Upper lobe of right lung (tissue), 1 donor: ENCODE data around the gene TET3. TPM values are rescaled to one million over a fixed set of nuclear protein-coding genes. Genes with fewer than 3 reads are reported as not detected.
"Not testable (repeated sequence)": the region's sequence is repeated elsewhere in the genome, so short reads cannot be mapped to it uniquely, and the experiment has no call there.

Experiments
- ATAC-seq: fragments of 200-7000 bp; cut with Tn5 transposase; one replicate; pipeline ENCODE4 v1.9.1; 2020; ENCODE audit warnings: mild to moderate bottlenecking, moderate library complexity
- DNase-seq: peaks from one replicate; pipeline ENCODE4 v3.0.0-alpha.2; 2020
- H3K27ac ChIP-seq: fragments of 200-600 bp; one replicate; pipeline ENCODE4 v1.8.0; 2022
- H3K27me3 ChIP-seq: fragments of 200-600 bp; one replicate; pipeline ENCODE4 v1.8.0; 2022; ENCODE audit warnings: mild to moderate bottlenecking
- H3K36me3 ChIP-seq: fragments of 200-600 bp; one replicate; pipeline ENCODE4 v1.8.0; 2022
- H3K4me1 ChIP-seq: fragments of 200-600 bp; one replicate; pipeline ENCODE4 v1.8.0; 2022
- H3K4me3 ChIP-seq: fragments of 200-600 bp; one replicate; pipeline ENCODE4 v1.8.0; 2022; ENCODE audit warnings: mild to moderate bottlenecking
- H3K9me3 ChIP-seq: fragments of 200-600 bp; one replicate; pipeline ENCODE4 v1.8.0; 2022
- intact Hi-C: fragments of 100-400 bp; cut with DNase I; formaldehyde crosslinking; loops from one replicate; pipeline ENCODE4 v1.11.0; 2022
- total RNA-seq: library from RNA; stranded (reverse); fragmentation: NEBNext Ultra II Directional; extraction: Animal tissue kit (Norgen Biotek cat#: 25700); gene quantifications from one replicate; pipeline ENCODE4 v1.2.1, GENCODE V29; 2021
- TF ChIP-seq, protein P1 (sequence below): fragments of 200-600 bp; IDR thresholded peaks from one replicate; pipeline ENCODE4 v1.8.0; 2022; ENCODE audit warnings: antibody characterized with exemption
- donor health status: DM: no; HTN: yes; CAD: no; lungs with severe emphysema.

The TET3 gene
- total RNA-seq, 1 donor from 2014 or later: 19.9 TPM

- peaks cover 30% of the 10 kb centered on the region for H3K36me3 ChIP-seq
- intact Hi-C loops: no loop called here
- H3K9me3 ChIP-seq: no peaks in the 10 kb centered on the region
- no peaks in the 10 kb centered on the region for H3K27me3 ChIP-seq
- ATAC-seq: peak; percentile 96
- H3K27ac ChIP-seq: no peak overlapping the region
- H3K4me3 ChIP-seq: no peak overlapping the region
- no peaks in the 10 kb centered on the region for H3K4me1 ChIP-seq
- peak; percentile 66 for DNase-seq
- TF ChIP-seq, protein P1, sequence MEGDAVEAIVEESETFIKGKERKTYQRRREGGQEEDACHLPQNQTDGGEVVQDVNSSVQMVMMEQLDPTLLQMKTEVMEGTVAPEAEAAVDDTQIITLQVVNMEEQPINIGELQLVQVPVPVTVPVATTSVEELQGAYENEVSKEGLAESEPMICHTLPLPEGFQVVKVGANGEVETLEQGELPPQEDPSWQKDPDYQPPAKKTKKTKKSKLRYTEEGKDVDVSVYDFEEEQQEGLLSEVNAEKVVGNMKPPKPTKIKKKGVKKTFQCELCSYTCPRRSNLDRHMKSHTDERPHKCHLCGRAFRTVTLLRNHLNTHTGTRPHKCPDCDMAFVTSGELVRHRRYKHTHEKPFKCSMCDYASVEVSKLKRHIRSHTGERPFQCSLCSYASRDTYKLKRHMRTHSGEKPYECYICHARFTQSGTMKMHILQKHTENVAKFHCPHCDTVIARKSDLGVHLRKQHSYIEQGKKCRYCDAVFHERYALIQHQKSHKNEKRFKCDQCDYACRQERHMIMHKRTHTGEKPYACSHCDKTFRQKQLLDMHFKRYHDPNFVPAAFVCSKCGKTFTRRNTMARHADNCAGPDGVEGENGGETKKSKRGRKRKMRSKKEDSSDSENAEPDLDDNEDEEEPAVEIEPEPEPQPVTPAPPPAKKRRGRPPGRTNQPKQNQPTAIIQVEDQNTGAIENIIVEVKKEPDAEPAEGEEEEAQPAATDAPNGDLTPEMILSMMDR: peak; percentile 27
These were observed 45.3 kb upstream of the TET3 start for GRCh38 chr2:73939419-73939818.

GRCh38 chr2:73940066-73940465 lies 44.6 kb upstream of the TET3 start:
- H3K9me3 ChIP-seq, H3K27ac ChIP-seq, H3K27me3 ChIP-seq, ATAC-seq, DNase-seq, H3K4me1 ChIP-seq, H3K4me3 ChIP-seq, intact Hi-C loops: not testable (repeated sequence)
- H3K36me3 ChIP-seq: peaks cover 29% of the 10 kb centered on the region

DNA sequence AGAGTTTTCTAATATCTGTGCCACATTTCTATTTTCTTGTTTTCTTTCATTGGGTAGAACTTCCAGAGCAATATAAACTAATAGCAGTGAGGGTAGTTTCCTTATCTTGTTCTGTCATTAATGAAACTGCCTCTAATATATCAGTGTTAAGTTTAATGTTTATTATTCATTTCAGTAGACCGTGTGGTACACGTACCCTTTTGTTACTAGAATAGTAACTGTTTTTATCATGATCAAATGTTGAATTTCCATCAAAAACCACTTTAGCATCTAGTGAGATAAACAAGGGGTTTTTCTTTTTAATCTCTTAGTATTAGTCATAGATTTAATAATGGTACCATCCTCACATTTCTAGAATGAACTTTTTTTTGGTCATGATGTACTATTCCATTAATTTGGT lies 42.0 kb upstream of the TET3 start:
- intact Hi-C loops: no loop called here
- H3K4me3 ChIP-seq: no peak overlapping the region
- H3K9me3 ChIP-seq: no peaks in the 10 kb centered on the region
- TF ChIP-seq, protein P1: no peak
- no peak for DNase-seq
- no peak for ATAC-seq
- H3K36me3 ChIP-seq: peaks cover 38% of the 10 kb centered on the region
- H3K27ac ChIP-seq: no peak overlapping the region
- H3K27me3 ChIP-seq: no peaks in the 10 kb centered on the region
- no peaks in the 10 kb centered on the region for H3K4me1 ChIP-seq

DNA sequence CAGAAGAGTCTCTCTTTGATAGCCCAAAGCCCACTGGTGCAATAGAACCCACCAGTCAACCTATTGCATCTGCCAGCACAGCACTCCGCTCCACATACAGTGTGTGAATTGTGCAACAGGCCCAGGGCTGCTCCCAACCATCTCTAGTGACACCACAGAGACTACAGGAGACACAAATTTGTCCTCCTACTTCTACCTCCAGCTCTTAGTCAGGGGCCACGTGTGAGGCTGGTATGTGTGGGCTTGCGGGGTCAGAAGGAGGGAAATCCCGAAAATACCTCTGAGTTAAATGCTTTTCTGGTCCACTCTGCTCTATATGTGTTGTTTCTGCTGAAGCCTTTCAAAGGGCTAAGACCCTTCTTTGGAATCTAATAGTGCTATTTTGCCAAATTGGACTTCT lies 40.0 kb upstream of the TET3 start:
- H3K4me3 ChIP-seq: no peak overlapping the region
- intact Hi-C loops: no loop called here
- no peaks in the 10 kb centered on the region for H3K9me3 ChIP-seq
- ATAC-seq (no peak), DNase-seq (no peak)
- H3K4me1 ChIP-seq: peaks cover 10% of the 10 kb centered on the region
- no peaks in the 10 kb centered on the region for H3K27me3 ChIP-seq
- TF ChIP-seq, protein P1: no peak
- H3K27ac ChIP-seq: no peak overlapping the region
- peaks cover 58% of the 10 kb centered on the region for H3K36me3 ChIP-seq

DNA sequence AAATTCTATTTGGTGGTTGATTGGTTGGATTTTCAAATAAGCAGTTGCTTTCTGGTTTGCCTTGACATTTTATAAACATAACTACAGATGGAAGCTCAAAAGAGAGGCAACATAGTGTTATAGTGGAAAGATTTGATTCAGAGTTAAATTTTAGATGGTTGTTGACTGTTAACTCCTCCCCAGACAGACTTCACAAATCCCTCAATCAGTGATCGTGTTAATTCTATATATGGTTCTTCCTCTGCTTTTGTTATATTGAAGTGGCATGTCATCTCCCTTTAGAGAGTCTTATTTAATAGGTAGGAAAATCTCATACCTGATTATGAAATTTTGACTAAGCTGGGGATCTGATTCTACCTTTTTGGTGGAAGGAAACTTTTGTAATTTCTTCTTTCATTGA lies 38.5 kb upstream of the TET3 start:
- no peak for DNase-seq
- ATAC-seq: no peak
- intact Hi-C loops: no loop called here
- H3K4me1 ChIP-seq: peaks cover 10% of the 10 kb centered on the region
- TF ChIP-seq, protein P1: no peak
- no peaks in the 10 kb centered on the region for H3K9me3 ChIP-seq
- no peak overlapping the region for H3K4me3 ChIP-seq
- peaks cover 71% of the 10 kb centered on the region for H3K36me3 ChIP-seq
- H3K27me3 ChIP-seq: no peaks in the 10 kb centered on the region
- H3K27ac ChIP-seq: no peak overlapping the region

DNA sequence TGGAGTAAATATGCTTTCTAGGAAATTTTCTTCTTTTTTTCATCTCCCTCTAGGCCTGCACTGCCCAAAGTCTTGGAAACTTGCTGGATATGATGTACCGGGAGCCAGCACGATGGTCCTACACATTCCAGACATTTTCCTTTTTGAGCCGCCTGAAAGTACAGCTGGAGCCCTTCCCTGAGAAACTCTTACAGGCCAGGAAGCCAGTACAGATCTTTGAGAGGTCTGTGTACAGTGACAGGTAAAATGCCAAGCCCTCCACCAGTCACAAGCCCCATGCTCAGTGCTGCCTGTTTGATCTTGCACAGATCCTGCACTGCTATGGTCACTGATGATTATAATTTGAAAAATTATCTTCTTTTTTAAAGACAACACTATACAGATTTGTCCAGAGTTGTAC lies 38.0 kb upstream of the TET3 start:
- intact Hi-C loops: no loop called here
- no peaks in the 10 kb centered on the region for H3K27me3 ChIP-seq
- peak; percentile 69 for ATAC-seq
- H3K4me1 ChIP-seq: peaks cover 10% of the 10 kb centered on the region
- H3K36me3 ChIP-seq: peaks cover 74% of the 10 kb centered on the region
- no peak overlapping the region for H3K27ac ChIP-seq
- H3K9me3 ChIP-seq: no peaks in the 10 kb centered on the region
- DNase-seq: no peak
- no peak overlapping the region for H3K4me3 ChIP-seq
- TF ChIP-seq, protein P1: no peak
